Right cardiac atrium (tissue), 5 donors: ENCODE data around the gene FAM234A. TPM values are rescaled to one million over a fixed set of nuclear protein-coding genes. Genes with fewer than 3 reads are reported as not detected.
A peak's percentile ranks its signal among the peaks of the same experiment; 100 is the strongest.
"Not testable (repeated sequence)": the region's sequence is repeated elsewhere in the genome, so short reads cannot be mapped to it uniquely, and the experiment has no call there.

Experiments
- ATAC-seq, 2 donors: fragments of 200-7000 bp; cut with Tn5 transposase; one replicate each; pipeline versions ENCODE4 v1.8.0 to v1.9.1; 2020; ENCODE audit warnings: moderate library complexity in 2 of 2, mild to moderate bottlenecking in 1 of 2
- DNase-seq, 3 donors: peaks; one replicate each; pipeline ENCODE4 v3.0.0-alpha.2; 2020
- H3K27ac ChIP-seq: one replicate; pipeline ENCODE4 v1.5.1; 2013; ENCODE audit warnings: mild to moderate bottlenecking, low read length, control low read depth, moderate library complexity
- H3K27me3 ChIP-seq: one replicate; pipeline ENCODE4 v1.6.1; 2013; ENCODE audit not compliant: control insufficient read depth, insufficient read depth
- H3K4me1 ChIP-seq: one replicate; pipeline ENCODE4 v1.6.1; 2013; ENCODE audit warnings: low read length; ENCODE audit not compliant: control insufficient read depth, insufficient read depth
- H3K4me3 ChIP-seq: one replicate; pipeline ENCODE4 v1.5.1; 2013; ENCODE audit warnings: low read length, control low read depth
- H3K9me3 ChIP-seq: one replicate; pipeline ENCODE4 v1.6.1; 2013; ENCODE audit warnings: low read length; ENCODE audit not compliant: control insufficient read depth
- WGBS: extraction: QIAGEN DNeasy Blood & Tissue Kit; methylation state at CpG from one replicate; pipeline ENCODE4 v1.1.7; 2013; 5-methylcytosine and 5-hydroxymethylcytosine counted together
- intact Hi-C, 4 donors: fragments of 100-400 bp; cut with DNase I; formaldehyde crosslinking; loops; one replicate each; pipeline versions ENCODE4 v1.11.0 to v1.14.0; 2022 to 2023
- polyA plus RNA-seq: library from polyadenylated mRNA; stranded (reverse); fragments of 200-250 nt; gene quantifications from one replicate; pipeline ENCODE4 v1.2.3, GENCODE V29; 2013
- total RNA-seq, 4 donors: library from RNA; stranded (reverse); fragmentation: NEBNext Ultra II Directional; extraction: Animal tissue kit (Norgen Biotek cat#: 25700); gene quantifications; one replicate each; pipeline ENCODE4 v1.2.1, GENCODE V29; 2021
- donor health status: healthy with polysubstance abuse.
- donor health status: DM: no; HTN: yes; CAD: no.
- donor health status: DM: no; HTN: no; CAD: no.
- donor health status: DM: no; HTN: yes; CAD: no; lungs with severe emphysema.
- donor health status: DM: yes; HTN: yes; CAD: no.

The FAM234A gene
- total and polyA plus RNA-seq, 5 donors: 131 to 171 (median 143) TPM

GRCh38 chr16:230351-230750, 4.3 kb upstream of the FAM234A start:
- WGBS: 95% methylated on average over 18 of the region's 18 CpGs
- not testable (repeated sequence) for H3K27ac ChIP-seq, H3K9me3 ChIP-seq, H3K4me3 ChIP-seq, H3K27me3 ChIP-seq, ATAC-seq, H3K4me1 ChIP-seq, DNase-seq
- intact Hi-C loops: loop anchor here in 1 of 4 donors (10.0 kb wide), 1 partner anchor 124 kb away; the partner anchor contains the start of gene AXIN1

GRCh38 chr16:230949-231348, 3.7 kb upstream of the FAM234A start:
- Histone ChIP-seq H3K4me1 (peaks cover 2% of the 10 kb centered on the region), H3K27ac (no peak overlapping the region), H3K9me3 (no peaks in the 10 kb centered on the region), H3K27me3 (no peaks in the 10 kb centered on the region), H3K4me3 (no peak overlapping the region)
- 75% methylated on average over 22 of the region's 22 CpGs for WGBS
- no peak for ATAC-seq
- intact Hi-C loops: loop anchor here in 1 of 4 donors (10.0 kb wide), 1 partner anchor 124 kb away; the partner anchor contains the start of gene AXIN1
- no peak for DNase-seq

GRCh38 chr16:239948-240277, 5.3 kb downstream of the FAM234A start:
- Histone ChIP-seq H3K9me3 (no peaks in the 10 kb centered on the region), H3K4me3 (no peak overlapping the region), H3K27me3 (no peaks in the 10 kb centered on the region), H3K4me1 (peaks cover 6% of the 10 kb centered on the region), H3K27ac (peak overlapping the region; percentile 74)
- ATAC-seq (no peak), DNase-seq (peak in 1 of 3 donors; percentile 4)
- intact Hi-C loops: loop anchor here in 2 of 4 donors (5.0 to 10.0 kb wide), 2 partner anchors 112 to 115 kb away; partner anchors contain the start of gene AXIN1 (in 2 of the 2)
- 63% methylated on average over 3 of the region's 3 CpGs for WGBS

GRCh38 chr16:240559-240958, 5.9 kb downstream of the FAM234A start:
- intact Hi-C loops: no loop called here
- DNase-seq (peak in 1 of 3 donors; percentile 14), ATAC-seq (no peak)
- H3K4me3 ChIP-seq: no peak overlapping the region
- H3K27ac ChIP-seq: peak overlapping the region; percentile 32
- no peaks in the 10 kb centered on the region for H3K27me3 ChIP-seq
- H3K9me3 ChIP-seq: no peaks in the 10 kb centered on the region
- WGBS: 93% methylated on average over 8 of the region's 8 CpGs
- H3K4me1 ChIP-seq: peaks cover 6% of the 10 kb centered on the region

- 85% methylated on average over 10 of the region's 10 CpGs for WGBS
- intact Hi-C loops: no loop called here
- Histone ChIP-seq H3K4me3 (no peak overlapping the region), H3K4me1 (peaks cover 6% of the 10 kb centered on the region), H3K27ac (peak overlapping the region; percentile 48), H3K9me3 (no peaks in the 10 kb centered on the region), H3K27me3 (no peaks in the 10 kb centered on the region)
- ATAC-seq: peak in 1 of 2 donors; percentile 3
- DNase-seq: peak in 1 of 3 donors; percentile 17
Observed at GRCh38 chr16:242281-242680, 7.7 kb downstream of the FAM234A start.

GRCh38 chr16:243348-243747, 8.7 kb downstream of the FAM234A start:
- H3K4me3 ChIP-seq: no peak overlapping the region

GRCh38 chr16:245105-245504, 10.5 kb downstream of the FAM234A start:
- ATAC-seq: no peak
- Histone ChIP-seq H3K27me3 (no peaks in the 10 kb centered on the region), H3K4me3 (no peak overlapping the region), H3K4me1 (peaks cover 6% of the 10 kb centered on the region), H3K27ac (no peak overlapping the region), H3K9me3 (no peaks in the 10 kb centered on the region)
- 90% methylated on average over 9 of the region's 9 CpGs for WGBS
- DNase-seq: peak in 1 of 3 donors; percentile 18
- intact Hi-C loops: no loop called here

More at GRCh38 chr16:243348-243747, 8.7 kb downstream of the FAM234A start:
- H3K9me3 ChIP-seq: no peaks in the 10 kb centered on the region
- WGBS: 74% methylated on average over 4 of the region's 4 CpGs
- peaks cover 6% of the 10 kb centered on the region for H3K4me1 ChIP-seq
- no peaks in the 10 kb centered on the region for H3K27me3 ChIP-seq
- intact Hi-C loops: no loop called here
- ATAC-seq (no peak), DNase-seq (no peak)
- peak overlapping the region; percentile 27 for H3K27ac ChIP-seq

- WGBS: 95% methylated on average over 12 of the region's 12 CpGs
- Histone ChIP-seq H3K27me3 (no peaks in the 10 kb centered on the region), H3K4me1 (no peaks in the 10 kb centered on the region), H3K27ac (no peak overlapping the region), H3K9me3 (no peaks in the 10 kb centered on the region), H3K4me3 (no peak overlapping the region)
- intact Hi-C loops: no loop called here
- peak in 1 of 3 donors; percentile 2 for DNase-seq
- no peak for ATAC-seq
Observed at GRCh38 chr16:247027-247426, 12.4 kb downstream of the FAM234A start.

- ATAC-seq: no peak
- Histone ChIP-seq H3K4me3 (no peak overlapping the region), H3K27ac (no peak overlapping the region), H3K9me3 (no peaks in the 10 kb centered on the region), H3K27me3 (no peaks in the 10 kb centered on the region), H3K4me1 (peaks cover 2% of the 10 kb centered on the region)
- intact Hi-C loops: no loop called here
- DNase-seq: peak in 2 of 3 donors; percentile 35 to 56
- WGBS: 91% methylated on average over 12 of the region's 12 CpGs
Observed at GRCh38 chr16:249431-249830, 14.8 kb downstream of the FAM234A start.

GRCh38 chr16:252366-253337, 18.0 kb downstream of the FAM234A start:
- intact Hi-C loops: no loop called here
- H3K27me3 ChIP-seq: no peaks in the 10 kb centered on the region
- 50% methylated on average over 30 of the region's 30 CpGs for WGBS
- no peak overlapping the region for H3K4me3 ChIP-seq
- DNase-seq (peak; percentile 39 to 61 (median 55)), ATAC-seq (peak; percentile 68 to 94)
- H3K9me3 ChIP-seq: no peaks in the 10 kb centered on the region
- peaks cover 2% of the 10 kb centered on the region for H3K4me1 ChIP-seq
- peak overlapping the region; percentile 77 for H3K27ac ChIP-seq

GRCh38 chr16:253833-254232, 19.2 kb downstream of the FAM234A start:
- Histone ChIP-seq H3K27ac (no peak overlapping the region), H3K27me3 (no peaks in the 10 kb centered on the region), H3K4me3 (no peak overlapping the region), H3K4me1 (peaks cover 2% of the 10 kb centered on the region), H3K9me3 (no peaks in the 10 kb centered on the region)
- intact Hi-C loops: no loop called here
- WGBS: 80% methylated on average over 6 of the region's 6 CpGs
- peak; percentile 37 to 55 for ATAC-seq
- peak in 2 of 3 donors; percentile 11 to 25 for DNase-seq
